GM23338 (cell line): Measurements from ENCODE around the gene KCNN2. TPM values are rescaled to one million over a fixed set of nuclear protein-coding genes. Genes with fewer than 3 reads are reported as not detected.

Experiments
- ATAC-seq: fragments of 200-7000 bp; cut with Tn5 transposase; 3 replicates; pipeline ENCODE4 v1.9.1; 2020
- DNase-seq: peaks from one replicate; pipeline ENCODE4 v3.0.0-alpha.2; 2015; ENCODE audit warnings: low spot score
- H2AFZ ChIP-seq: fragments of 200-600 bp; sonication (generic); 2 replicates; pipeline ENCODE4 v1.8.0; 2016; ENCODE audit warnings: antibody characterized with exemption, mild to moderate bottlenecking, moderate library complexity
- H3F3A ChIP-seq: fragments of 200-600 bp; sonication (generic); replicated peaks from 2 replicates; pipeline ENCODE4 v1.8.0; 2017; ENCODE audit warnings: antibody characterized with exemption, mixed run types, low read depth
- H3K27ac ChIP-seq: fragments of 200-600 bp; sonication (generic); 2 replicates; pipeline ENCODE4 v1.6.1; 2016; ENCODE audit warnings: low read depth
- H3K27me3 ChIP-seq: fragments of 200-600 bp; sonication (generic); 2 replicates; pipeline ENCODE4 v1.8.0; 2016; ENCODE audit warnings: mild to moderate bottlenecking, mixed run types, moderate library complexity; ENCODE audit not compliant: insufficient read depth
- H3K36me3 ChIP-seq: fragments of 200-600 bp; sonication (generic); 2 replicates; pipeline ENCODE4 v1.8.0; 2016; ENCODE audit warnings: mild to moderate bottlenecking; ENCODE audit not compliant: insufficient read depth
- H3K4me1 ChIP-seq: fragments of 200-600 bp; sonication (generic); 2 replicates; pipeline ENCODE4 v1.8.0; 2016; ENCODE audit warnings: mild to moderate bottlenecking, moderate library complexity; ENCODE audit not compliant: insufficient read depth
- H3K4me2 ChIP-seq: fragments of 200-600 bp; sonication (generic); 2 replicates; pipeline ENCODE4 v1.7.1; 2017; ENCODE audit warnings: mixed run types
- H3K4me3 ChIP-seq: fragments of 200-600 bp; sonication (generic); 2 replicates; pipeline ENCODE4 v1.6.1; 2016; ENCODE audit warnings: mixed run types
- H3K79me2 ChIP-seq: fragments of 200-600 bp; sonication (generic); replicated peaks from 2 replicates; pipeline ENCODE4 v1.8.0; 2017; ENCODE audit warnings: mild to moderate bottlenecking; ENCODE audit not compliant: insufficient read depth
- H3K9me2 ChIP-seq: fragments of 200-600 bp; sonication (generic); 2 replicates; pipeline ENCODE4 v1.8.0; 2017; ENCODE audit not compliant: insufficient read depth
- H4K20me1 ChIP-seq: fragments of 200-600 bp; sonication (generic); replicated peaks from 2 replicates; pipeline ENCODE4 v1.8.0; 2017; ENCODE audit warnings: mild to moderate bottlenecking; ENCODE audit not compliant: insufficient read depth
- H3K27ac Mint-ChIP-seq: 2 replicates; pipeline ENCODE4 v1.8.0; 2020; ENCODE audit warnings: inconsistent platforms, mild to moderate bottlenecking, moderate library complexity, mixed read lengths
- H3K27me3 Mint-ChIP-seq: 3 replicates; pipeline ENCODE4 v1.8.0; 2022; ENCODE audit warnings: low read depth, mild to moderate bottlenecking, moderate library complexity, mixed read lengths, inconsistent platforms; ENCODE audit not compliant: insufficient read depth, poor library complexity
- H3K36me3 Mint-ChIP-seq: 3 replicates; pipeline ENCODE4 v1.8.0; 2021; ENCODE audit warnings: low read depth, mild to moderate bottlenecking, inconsistent platforms, moderate library complexity, mixed read lengths
- H3K4me1 Mint-ChIP-seq: 3 replicates; pipeline ENCODE4 v1.8.0; 2020; ENCODE audit warnings: mild to moderate bottlenecking, inconsistent platforms, mixed read lengths
- H3K4me3 Mint-ChIP-seq: 3 replicates; pipeline ENCODE4 v1.8.0; 2021; ENCODE audit warnings: moderate library complexity, mild to moderate bottlenecking, inconsistent platforms, mixed read lengths
- H3K9me3 Mint-ChIP-seq: 3 replicates; pipeline ENCODE4 v1.8.0; 2020; ENCODE audit warnings: moderate library complexity, mild to moderate bottlenecking, inconsistent platforms, mixed read lengths
- CREB1 ChIP-seq: fragments of 250-450 bp; sonication (Bioruptor Pico); IDR thresholded peaks from 2 replicates; pipeline ENCODE4 v1.5.0; 2020; ENCODE audit warnings: low read depth, mild to moderate bottlenecking, moderate library complexity
- EZH2 ChIP-seq: fragments of 200-600 bp; sonication (generic); IDR thresholded peaks from one replicate; pipeline ENCODE4 v1.8.0; 2017; ENCODE audit warnings: antibody characterized with exemption, mild to moderate bottlenecking, low read depth; ENCODE audit not compliant: unreplicated experiment
- NANOG ChIP-seq: IDR thresholded peaks from 2 replicates; pipeline ENCODE4 v1.6.1; 2016; ENCODE audit warnings: antibody characterized with exemption, borderline replicate concordance
- POLR2AphosphoS5 ChIP-seq: IDR thresholded peaks from 2 replicates; pipeline ENCODE4 v1.6.1; 2016; ENCODE audit warnings: antibody characterized with exemption, low read depth
- polyA plus RNA-seq: library from polyadenylated mRNA; unstranded; fragments of >200 nt; fragmentation: Nextera tagmentation; extraction: Ambion mirVana; gene quantifications from 2 replicates; pipeline ENCODE4 v1.2.1, GENCODE V29; 2016
- total RNA-seq: library from RNA; depleted of rRNA; stranded (reverse); fragments of >200 nt; shearing (Covaris generic); gene quantifications from 2 replicates; pipeline ENCODE4 v1.2.3, GENCODE V29; 2014
- TF ChIP-seq, protein P1 (sequence below), 2 experiments: fragments of 200-600 bp in 1 of 2; sonication (generic) in 1 of 2; conservative IDR thresholded peaks; 2 replicates each; pipeline versions ENCODE4 v1.5.1 to v1.6.1; 2016 to 2017; ENCODE audit warnings: antibody characterized with exemption in 2 of 2, low read depth in 2 of 2, mild to moderate bottlenecking in 2 of 2, moderate library complexity in 1 of 2
- TF ChIP-seq, protein P2 (sequence below): fragments of 250-450 bp; sonication (Bioruptor Pico); IDR thresholded peaks from 2 replicates; pipeline ENCODE4 v1.5.0; 2020; ENCODE audit warnings: mild to moderate bottlenecking, moderate library complexity

Gene KCNN2
- total and polyA plus RNA-seq, 2 experiments from 2014 or later, result 14.7 to 15.9 TPM

- DNase-seq, result no peak
- no peak overlapping the region for H3K4me3 ChIP-seq
- no peak overlapping the region for H3K4me2 ChIP-seq
- H3K79me2 ChIP-seq, result no peaks in the 10 kb centered on the region
- Mint-ChIP-seq H3K4me1 (no peaks in the 10 kb centered on the region), H3K27me3 (no peaks in the 10 kb centered on the region), H3K9me3 (peaks cover 16% of the 10 kb centered on the region; the same call in 2 of the 3 replicates), H3K36me3 (peaks cover 7% of the 10 kb centered on the region; the same call in 2 of the 3 replicates), H3K4me3 (no peak overlapping the region), H3K27ac (no peak overlapping the region)
- no peak overlapping the region for H3K27ac ChIP-seq
- no peaks in the 10 kb centered on the region for H4K20me1 ChIP-seq
- H3K4me1 ChIP-seq, result no peaks in the 10 kb centered on the region
- H2AFZ ChIP-seq, result no peak overlapping the region
- no peaks in the 10 kb centered on the region for H3K27me3 ChIP-seq
- no peaks in the 10 kb centered on the region for H3F3A ChIP-seq
- no peaks in the 10 kb centered on the region; the same call in 1 of the 2 replicates for H3K9me2 ChIP-seq
- peaks cover 4% of the 10 kb centered on the region for H3K36me3 ChIP-seq
- TF ChIP-seq, protein P1, sequence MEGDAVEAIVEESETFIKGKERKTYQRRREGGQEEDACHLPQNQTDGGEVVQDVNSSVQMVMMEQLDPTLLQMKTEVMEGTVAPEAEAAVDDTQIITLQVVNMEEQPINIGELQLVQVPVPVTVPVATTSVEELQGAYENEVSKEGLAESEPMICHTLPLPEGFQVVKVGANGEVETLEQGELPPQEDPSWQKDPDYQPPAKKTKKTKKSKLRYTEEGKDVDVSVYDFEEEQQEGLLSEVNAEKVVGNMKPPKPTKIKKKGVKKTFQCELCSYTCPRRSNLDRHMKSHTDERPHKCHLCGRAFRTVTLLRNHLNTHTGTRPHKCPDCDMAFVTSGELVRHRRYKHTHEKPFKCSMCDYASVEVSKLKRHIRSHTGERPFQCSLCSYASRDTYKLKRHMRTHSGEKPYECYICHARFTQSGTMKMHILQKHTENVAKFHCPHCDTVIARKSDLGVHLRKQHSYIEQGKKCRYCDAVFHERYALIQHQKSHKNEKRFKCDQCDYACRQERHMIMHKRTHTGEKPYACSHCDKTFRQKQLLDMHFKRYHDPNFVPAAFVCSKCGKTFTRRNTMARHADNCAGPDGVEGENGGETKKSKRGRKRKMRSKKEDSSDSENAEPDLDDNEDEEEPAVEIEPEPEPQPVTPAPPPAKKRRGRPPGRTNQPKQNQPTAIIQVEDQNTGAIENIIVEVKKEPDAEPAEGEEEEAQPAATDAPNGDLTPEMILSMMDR (conservative IDR thresholded peaks at IDR 0.05; ENCODE audit: low read depth in 2 of 2), result no peak
- TF ChIP-seq CREB1, result no peak
- TF ChIP-seq, protein P2, sequence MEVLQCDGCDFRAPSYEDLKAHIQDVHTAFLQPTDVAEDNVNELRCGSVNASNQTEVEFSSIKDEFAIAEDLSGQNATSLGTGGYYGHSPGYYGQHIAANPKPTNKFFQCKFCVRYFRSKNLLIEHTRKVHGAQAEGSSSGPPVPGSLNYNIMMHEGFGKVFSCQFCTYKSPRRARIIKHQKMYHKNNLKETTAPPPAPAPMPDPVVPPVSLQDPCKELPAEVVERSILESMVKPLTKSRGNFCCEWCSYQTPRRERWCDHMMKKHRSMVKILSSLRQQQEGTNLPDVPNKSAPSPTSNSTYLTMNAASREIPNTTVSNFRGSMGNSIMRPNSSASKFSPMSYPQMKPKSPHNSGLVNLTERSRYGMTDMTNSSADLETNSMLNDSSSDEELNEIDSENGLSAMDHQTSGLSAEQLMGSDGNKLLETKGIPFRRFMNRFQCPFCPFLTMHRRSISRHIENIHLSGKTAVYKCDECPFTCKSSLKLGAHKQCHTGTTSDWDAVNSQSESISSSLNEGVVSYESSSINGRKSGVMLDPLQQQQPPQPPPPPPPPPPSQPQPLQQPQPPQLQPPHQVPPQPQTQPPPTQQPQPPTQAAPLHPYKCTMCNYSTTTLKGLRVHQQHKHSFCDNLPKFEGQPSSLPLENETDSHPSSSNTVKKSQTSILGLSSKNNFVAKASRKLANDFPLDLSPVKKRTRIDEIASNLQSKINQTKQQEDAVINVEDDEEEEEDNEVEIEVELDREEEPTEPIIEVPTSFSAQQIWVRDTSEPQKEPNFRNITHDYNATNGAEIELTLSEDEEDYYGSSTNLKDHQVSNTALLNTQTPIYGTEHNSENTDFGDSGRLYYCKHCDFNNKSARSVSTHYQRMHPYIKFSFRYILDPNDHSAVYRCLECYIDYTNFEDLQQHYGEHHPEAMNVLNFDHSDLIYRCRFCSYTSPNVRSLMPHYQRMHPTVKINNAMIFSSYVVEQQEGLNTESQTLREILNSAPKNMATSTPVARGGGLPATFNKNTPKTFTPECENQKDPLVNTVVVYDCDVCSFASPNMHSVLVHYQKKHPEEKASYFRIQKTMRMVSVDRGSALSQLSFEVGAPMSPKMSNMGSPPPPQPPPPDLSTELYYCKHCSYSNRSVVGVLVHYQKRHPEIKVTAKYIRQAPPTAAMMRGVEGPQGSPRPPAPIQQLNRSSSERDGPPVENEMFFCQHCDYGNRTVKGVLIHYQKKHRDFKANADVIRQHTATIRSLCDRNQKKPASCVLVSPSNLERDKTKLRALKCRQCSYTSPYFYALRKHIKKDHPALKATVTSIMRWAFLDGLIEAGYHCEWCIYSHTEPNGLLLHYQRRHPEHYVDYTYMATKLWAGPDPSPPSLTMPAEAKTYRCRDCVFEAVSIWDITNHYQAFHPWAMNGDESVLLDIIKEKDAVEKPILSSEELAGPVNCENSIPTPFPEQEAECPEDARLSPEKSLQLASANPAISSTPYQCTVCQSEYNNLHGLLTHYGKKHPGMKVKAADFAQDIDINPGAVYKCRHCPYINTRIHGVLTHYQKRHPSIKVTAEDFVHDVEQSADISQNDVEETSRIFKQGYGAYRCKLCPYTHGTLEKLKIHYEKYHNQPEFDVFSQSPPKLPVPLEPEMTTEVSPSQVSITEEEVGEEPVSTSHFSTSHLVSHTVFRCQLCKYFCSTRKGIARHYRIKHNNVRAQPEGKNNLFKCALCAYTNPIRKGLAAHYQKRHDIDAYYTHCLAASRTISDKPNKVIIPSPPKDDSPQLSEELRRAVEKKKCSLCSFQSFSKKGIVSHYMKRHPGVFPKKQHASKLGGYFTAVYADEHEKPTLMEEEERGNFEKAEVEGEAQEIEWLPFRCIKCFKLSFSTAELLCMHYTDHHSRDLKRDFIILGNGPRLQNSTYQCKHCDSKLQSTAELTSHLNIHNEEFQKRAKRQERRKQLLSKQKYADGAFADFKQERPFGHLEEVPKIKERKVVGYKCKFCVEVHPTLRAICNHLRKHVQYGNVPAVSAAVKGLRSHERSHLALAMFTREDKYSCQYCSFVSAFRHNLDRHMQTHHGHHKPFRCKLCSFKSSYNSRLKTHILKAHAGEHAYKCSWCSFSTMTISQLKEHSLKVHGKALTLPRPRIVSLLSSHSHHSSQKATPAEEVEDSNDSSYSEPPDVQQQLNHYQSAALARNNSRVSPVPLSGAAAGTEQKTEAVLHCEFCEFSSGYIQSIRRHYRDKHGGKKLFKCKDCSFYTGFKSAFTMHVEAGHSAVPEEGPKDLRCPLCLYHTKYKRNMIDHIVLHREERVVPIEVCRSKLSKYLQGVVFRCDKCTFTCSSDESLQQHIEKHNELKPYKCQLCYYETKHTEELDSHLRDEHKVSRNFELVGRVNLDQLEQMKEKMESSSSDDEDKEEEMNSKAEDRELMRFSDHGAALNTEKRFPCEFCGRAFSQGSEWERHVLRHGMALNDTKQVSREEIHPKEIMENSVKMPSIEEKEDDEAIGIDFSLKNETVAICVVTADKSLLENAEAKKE (CRISPR knock-in tag), result no peak
- TF ChIP-seq EZH2, result no peak
- no peak for TF ChIP-seq POLR2AphosphoS5
- TF ChIP-seq NANOG, result no peak
- ATAC-seq, result no peak
Observed at GRCh38 chr5:114339108-114339507, 22.8 kb upstream of the KCNN2 start.
